ENCODE data around the gene STRN4. TPM values are rescaled to one million over a fixed set of nuclear protein-coding genes. Genes with fewer than 3 reads are reported as not detected.

The STRN4 gene
- total RNA-seq, 1 donor from 2014 or later = 97.7 TPM

DNA sequence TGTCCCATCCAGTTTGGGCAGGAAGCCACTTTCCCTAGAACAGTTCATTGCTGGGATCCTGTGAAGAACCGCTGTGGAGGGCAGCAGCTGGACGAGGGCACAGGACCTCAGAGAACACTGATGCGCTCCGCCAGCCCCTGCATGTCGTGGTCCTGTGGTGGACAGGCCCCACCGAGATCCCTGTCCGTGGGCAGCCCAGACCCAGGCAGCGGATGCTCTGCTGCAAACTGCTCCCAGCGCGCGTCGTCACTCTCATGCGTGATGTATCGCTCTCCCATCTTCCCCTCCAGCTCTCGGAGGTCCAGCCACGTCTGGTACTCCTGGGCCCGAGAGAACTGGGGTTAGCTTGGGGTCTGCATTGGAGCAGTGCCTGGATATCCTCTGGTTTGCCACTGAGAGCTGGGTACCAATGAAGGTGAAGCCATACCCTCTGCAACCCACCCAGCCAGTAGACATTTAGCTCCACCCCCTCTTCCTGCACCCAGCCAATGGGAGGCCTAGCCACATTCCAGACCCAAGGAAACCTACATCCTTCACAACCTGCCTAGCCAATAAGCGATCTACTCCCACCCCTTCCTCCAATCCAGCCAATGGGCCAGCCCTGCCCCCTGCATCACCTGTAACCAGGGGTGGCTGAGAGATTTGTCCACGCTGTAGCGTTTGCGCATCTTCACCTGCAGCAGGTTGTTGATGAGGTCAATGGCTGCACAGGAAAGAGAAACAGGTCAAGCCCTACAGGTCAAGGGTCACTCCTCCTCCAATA is 71.7 kb downstream of the STRN4 start:
- Mint-ChIP-seq H3K9me3 (no peaks in the 10 kb centered on the region), H3K27ac (no peak overlapping the region), H3K4me1 (ENCODE audit: low read depth) (peaks cover 8% of the 10 kb centered on the region), H3K27me3 (ENCODE audit: low read depth) (no peaks in the 10 kb centered on the region), H3K4me3 (ENCODE audit: low read depth) (no peak overlapping the region), H3K36me3 (ENCODE audit: low read depth) (peaks cover 72% of the 10 kb centered on the region)
- no peak for DNase-seq (ENCODE audit: low spot score)
- intact Hi-C loops (cut with micrococcal nuclease) = no loop called here

GRCh38 chr19:46670813-46671212 is 75.4 kb downstream of the STRN4 start:
- Mint-ChIP-seq H3K4me3 (ENCODE audit: low read depth) (no peak overlapping the region), H3K4me1 (ENCODE audit: low read depth) (no peaks in the 10 kb centered on the region), H3K27ac (no peak overlapping the region), H3K27me3 (ENCODE audit: low read depth) (no peaks in the 10 kb centered on the region), H3K36me3 (ENCODE audit: low read depth) (peaks cover 42% of the 10 kb centered on the region), H3K9me3 (no peaks in the 10 kb centered on the region)
- intact Hi-C loops (cut with micrococcal nuclease) = no loop called here
- DNase-seq (ENCODE audit: low spot score) = no peak

Other genes starting within 250 kb of the STRN4 start
- gene CALM3, start 145.1 kb downstream of the STRN4 start, total RNA-seq = 537 and 553 TPM in 2 replicates
- gene PTGIR, start 121.4 kb downstream of the STRN4 start, total RNA-seq = 214 and 218 TPM in 2 replicates
- gene GNG8, start 110.2 kb downstream of the STRN4 start, total RNA-seq = 21.4 and 29.1 TPM in 2 replicates
- gene DACT3, start 85.3 kb downstream of the STRN4 start, total RNA-seq = 6.1 and 6.5 TPM in 2 replicates
- 77.9 and 79.8 TPM in 2 replicates for gene PRKD2, start 29.3 kb downstream of the STRN4 start, total RNA-seq
- 23.1 and 23.8 TPM in 2 replicates for gene FKRP, start 393 bp downstream of the STRN4 start, total RNA-seq
- 203 and 208 TPM in 2 replicates for gene SLC1A5, start 42.1 kb upstream of the STRN4 start, total RNA-seq
- gene AP2S1, start 104.4 kb upstream of the STRN4 start, total RNA-seq = 94.0 and 102 TPM in 2 replicates
- 25.5 and 28.5 TPM in 2 replicates for gene ARHGAP35, start 114.5 kb upstream of the STRN4 start, total RNA-seq

All from activated T-helper 2 cell treated with anti-CD3 and anti-CD28 coated beads, Interferon-gamma antibody, Interleukin-2, Interleukin-4, amounts not matched to agents 10 μg/mL and 5 μg/mL and 100 μg/mL, durations not matched to agents 14 hours and 24 hours and 36 hours (primary cell).